HCT116 (cell line): ENCODE measurements around the gene TUSC1.

Experiments
- CEBPB ChIP-seq: IDR thresholded peaks from 2 replicates; pipeline ENCODE4 v1.6.1; 2012; ENCODE audit warnings: low read depth
- CTCF ChIP-seq, 3 experiments: fragments of 200-600 bp in 1 of 3; sonication (generic) in 1 of 3; IDR thresholded peaks in 2 of 3; conservative IDR thresholded peaks in 1 of 3; 2 replicates each; pipeline ENCODE4 v1.5.1; 2012 to 2017; ENCODE audit warnings: low read depth in 2 of 3, low read length in 2 of 3, antibody characterized with exemption in 1 of 3, borderline replicate concordance in 1 of 3, control low read depth in 1 of 3, mild to moderate bottlenecking in 1 of 3, mixed read lengths in 1 of 3, mixed run types in 1 of 3, moderate library complexity in 1 of 3; ENCODE audit not compliant: insufficient read depth in 1 of 3
- EZH2phosphoT487 ChIP-seq: fragments of 200-600 bp; IDR thresholded peaks from 2 replicates; pipeline ENCODE4 v1.6.1; 2018; ENCODE audit warnings: antibody characterized with exemption, borderline replicate concordance
- JUND ChIP-seq: IDR thresholded peaks from 2 replicates; pipeline ENCODE4 v1.6.1; 2012
- MAX ChIP-seq: IDR thresholded peaks from 2 replicates; pipeline ENCODE4 v1.6.1; 2012
- POLR2A ChIP-seq: IDR thresholded peaks from 2 replicates; pipeline ENCODE4 v1.7.0; 2011; ENCODE audit warnings: borderline replicate concordance; ENCODE audit not compliant: insufficient read depth, insufficient read length; ENCODE audit errors: extremely low read depth
- POLR2AphosphoS5 ChIP-seq: IDR thresholded peaks from 2 replicates; pipeline ENCODE4 v1.6.1; 2011; ENCODE audit warnings: mild to moderate bottlenecking, low read depth, low read length, moderate library complexity
- RAD21 ChIP-seq: IDR thresholded peaks from 2 replicates; pipeline ENCODE4 v1.6.1; 2012; ENCODE audit warnings: low read depth, mild to moderate bottlenecking
- SRF ChIP-seq: IDR thresholded peaks from 2 replicates; pipeline ENCODE4 v1.6.1; 2012; ENCODE audit warnings: low read depth
- YY1 ChIP-seq: IDR thresholded peaks from 2 replicates; pipeline ENCODE4 v1.6.1; 2011; ENCODE audit warnings: low read length, low read depth, moderate library complexity, mild to moderate bottlenecking; ENCODE audit not compliant: insufficient replicate concordance; ENCODE audit errors: extremely low read depth
- ZFX ChIP-seq: fragments of 450-650 bp; IDR thresholded peaks from 2 replicates; pipeline ENCODE4 v1.6.1; 2017
- ZNF274 ChIP-seq: fragments of 200-500 bp; sonication (Bioruptor generic); IDR thresholded peaks from 2 replicates; pipeline ENCODE4 v1.6.1; 2014; ENCODE audit warnings: mild to moderate bottlenecking, low read depth, low read length, inconsistent platforms

GRCh38 chr9:25709941-25710340 lies 31.7 kb upstream of the TUSC1 start:
- TF ChIP-seq CTCF (IDR thresholded peaks at IDR 0.05 in 2 of 3, conservative IDR thresholded peaks at IDR 0.05 in 1 of 3; ENCODE audit: borderline replicate concordance in 1 of 3, insufficient read depth in 1 of 3, low read depth in 2 of 3, low read length in 2 of 3) (no peak), JUND (no peak), ZNF274 (no peak), POLR2AphosphoS5 (no peak), MAX (no peak), POLR2A (no peak), EZH2phosphoT487 (no peak), YY1 (no peak), SRF (no peak), CEBPB (no peak), ZFX (no peak), RAD21 (no peak)
